Activated CD8-positive, alpha-beta memory T cell treated with anti-CD3 and anti-CD28 coated beads for 1 hour (primary cell): ENCODE measurements around the gene ZNF407.
"Not testable (repeated sequence)": the region's sequence is repeated elsewhere in the genome, so short reads cannot be mapped to it uniquely, and the experiment has no call there.

Experiments used
- DNase-seq, 2 donors: peaks; one replicate each; pipeline ENCODE4 v3.0.0-alpha.2; 2020; ENCODE audit warnings: low read depth in 1 of 2; ENCODE audit errors: extremely low read depth in 1 of 2

ZNF407 gene, protein sequence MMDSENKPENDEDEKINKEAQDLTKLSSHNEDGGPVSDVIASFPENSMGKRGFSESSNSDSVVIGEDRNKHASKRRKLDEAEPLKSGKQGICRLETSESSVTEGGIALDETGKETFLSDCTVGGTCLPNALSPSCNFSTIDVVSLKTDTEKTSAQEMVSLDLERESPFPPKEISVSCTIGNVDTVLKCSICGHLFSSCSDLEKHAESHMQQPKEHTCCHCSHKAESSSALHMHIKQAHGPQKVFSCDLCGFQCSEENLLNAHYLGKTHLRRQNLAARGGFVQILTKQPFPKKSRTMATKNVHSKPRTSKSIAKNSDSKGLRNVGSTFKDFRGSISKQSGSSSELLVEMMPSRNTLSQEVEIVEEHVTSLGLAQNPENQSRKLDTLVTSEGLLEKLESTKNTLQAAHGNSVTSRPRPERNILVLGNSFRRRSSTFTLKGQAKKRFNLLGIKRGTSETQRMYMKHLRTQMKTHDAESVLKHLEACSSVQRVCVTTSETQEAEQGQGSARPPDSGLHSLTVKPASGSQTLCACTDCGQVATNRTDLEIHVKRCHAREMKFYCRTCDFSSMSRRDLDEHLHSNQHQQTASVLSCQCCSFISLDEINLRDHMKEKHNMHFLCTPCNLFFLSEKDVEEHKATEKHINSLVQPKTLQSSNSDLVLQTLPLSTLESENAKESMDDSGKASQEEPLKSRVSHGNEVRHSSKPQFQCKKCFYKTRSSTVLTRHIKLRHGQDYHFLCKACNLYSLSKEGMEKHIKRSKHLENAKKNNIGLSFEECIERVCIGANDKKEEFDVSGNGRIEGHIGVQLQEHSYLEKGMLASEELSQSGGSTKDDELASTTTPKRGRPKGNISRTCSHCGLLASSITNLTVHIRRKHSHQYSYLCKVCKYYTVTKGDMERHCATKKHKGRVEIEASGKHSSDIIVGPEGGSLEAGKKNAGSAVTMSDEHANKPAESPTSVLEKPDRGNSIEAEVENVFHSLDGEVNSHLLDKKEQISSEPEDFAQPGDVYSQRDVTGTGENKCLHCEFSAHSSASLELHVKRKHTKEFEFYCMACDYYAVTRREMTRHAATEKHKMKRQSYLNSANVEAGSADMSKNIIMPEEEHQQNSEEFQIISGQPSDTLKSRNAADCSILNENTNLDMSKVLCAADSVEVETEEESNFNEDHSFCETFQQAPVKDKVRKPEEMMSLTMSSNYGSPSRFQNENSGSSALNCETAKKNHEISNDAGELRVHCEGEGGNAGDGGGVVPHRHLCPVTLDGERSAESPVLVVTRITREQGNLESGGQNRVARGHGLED (N-terminal part only)

DNA sequence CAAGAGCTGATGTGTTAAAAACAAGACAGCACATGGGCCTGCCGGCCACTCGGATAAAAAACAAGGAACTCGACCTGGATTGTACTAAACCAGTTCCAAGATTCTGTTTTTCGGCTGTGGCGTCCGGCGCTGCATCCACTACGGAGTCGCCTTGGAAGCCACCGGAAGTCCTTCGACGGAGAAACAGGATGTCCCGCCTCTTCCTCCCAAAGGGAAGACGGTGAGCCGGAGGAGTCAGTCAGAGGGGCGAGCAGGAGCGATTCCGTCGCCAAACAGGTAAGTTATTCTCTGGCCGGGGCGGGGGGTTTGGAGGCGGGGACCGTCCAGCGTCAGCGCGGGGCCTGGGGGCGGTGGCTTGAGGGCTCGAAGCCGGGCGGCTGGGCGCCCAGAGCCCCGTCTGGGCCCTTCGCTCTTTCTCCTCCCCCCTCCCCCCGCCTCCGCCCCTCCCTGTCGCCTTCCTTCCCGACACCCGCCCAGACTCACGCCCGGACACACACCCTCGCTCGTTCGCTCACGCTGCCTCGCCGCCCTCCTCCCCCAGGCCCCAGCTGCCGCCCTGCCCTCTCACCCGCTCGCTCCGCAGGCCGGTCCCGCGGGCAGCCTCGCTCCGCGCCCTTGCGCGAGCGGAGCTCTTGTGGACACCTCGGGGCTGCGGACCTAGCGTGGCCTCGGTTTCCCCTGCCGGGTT, at the start of gene ZNF407:
Gene ZNF407, plus strand, starts transcription at position 209 of the 688 bp plus-strand sequence. CDS start 33,150 bp downstream, outside the sequence.
- DNase-seq, result peak; percentile 60 to 72

DNA sequence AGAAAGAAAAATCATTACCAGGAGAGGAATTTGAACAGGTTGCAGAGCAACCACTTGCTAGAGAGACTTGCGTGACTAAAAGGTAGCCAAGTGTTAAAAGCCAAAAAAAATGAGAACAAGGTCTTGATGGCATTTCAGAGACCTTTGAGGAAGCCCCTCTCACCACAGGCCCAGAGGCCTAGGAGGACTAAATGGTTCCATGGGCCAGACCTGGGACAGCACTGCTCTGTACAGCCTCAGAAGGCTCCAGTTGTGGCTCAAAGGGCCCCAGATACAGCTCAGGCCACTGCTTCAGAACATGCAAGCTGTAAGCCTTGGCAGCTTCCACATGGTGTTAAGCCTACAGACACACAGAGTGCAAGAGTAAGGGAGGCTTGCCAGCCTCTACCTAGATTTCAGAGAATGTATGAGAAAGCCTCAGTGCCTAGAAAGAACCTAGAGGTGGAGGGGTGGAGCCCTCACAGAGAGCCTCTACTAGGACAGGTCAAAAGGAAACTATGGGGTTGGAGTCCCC, 48.0 kb upstream of the ZNF407 start:
- DNase-seq, result no peak

DNA sequence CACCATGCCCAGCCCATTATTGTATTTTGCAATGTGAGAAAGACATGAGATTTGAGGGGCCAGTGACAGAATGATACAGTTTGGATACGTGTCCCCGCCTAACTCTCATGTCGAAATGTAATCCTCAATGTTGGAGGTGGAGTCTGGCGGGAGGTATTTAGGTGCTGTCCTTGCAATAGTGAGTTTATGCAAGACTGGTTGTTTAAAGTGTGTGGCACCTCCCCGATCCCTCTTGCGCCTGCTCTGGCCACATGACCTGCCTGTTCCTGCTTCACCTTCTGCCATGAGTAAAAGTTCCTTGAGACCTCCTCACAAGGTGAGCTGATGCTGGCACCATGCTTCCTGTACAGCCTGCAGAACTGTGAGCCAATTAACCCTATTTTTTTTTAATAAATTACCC, 46.8 kb upstream of the ZNF407 start:
- no peak for DNase-seq

DNA sequence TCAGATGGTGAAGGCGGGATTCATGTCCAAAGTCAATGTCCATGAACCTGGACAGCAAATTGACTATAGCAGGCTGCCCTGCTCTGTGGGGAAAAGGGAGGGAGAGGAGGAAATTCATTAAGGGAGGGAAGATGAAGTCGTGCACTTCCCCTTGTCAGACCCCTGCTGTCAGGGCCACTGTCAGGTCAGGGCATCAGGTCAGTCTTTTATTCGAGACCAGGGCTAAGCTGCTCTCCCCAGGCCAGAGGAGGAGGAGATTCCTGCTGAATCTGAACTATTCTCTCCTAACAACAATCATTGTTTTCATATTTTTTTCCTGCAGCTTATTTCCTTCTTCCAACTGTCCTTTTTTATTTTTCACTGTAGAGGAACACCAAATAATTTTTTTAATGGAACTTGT, 46.2 kb upstream of the ZNF407 start:
- DNase-seq, result no peak

DNA sequence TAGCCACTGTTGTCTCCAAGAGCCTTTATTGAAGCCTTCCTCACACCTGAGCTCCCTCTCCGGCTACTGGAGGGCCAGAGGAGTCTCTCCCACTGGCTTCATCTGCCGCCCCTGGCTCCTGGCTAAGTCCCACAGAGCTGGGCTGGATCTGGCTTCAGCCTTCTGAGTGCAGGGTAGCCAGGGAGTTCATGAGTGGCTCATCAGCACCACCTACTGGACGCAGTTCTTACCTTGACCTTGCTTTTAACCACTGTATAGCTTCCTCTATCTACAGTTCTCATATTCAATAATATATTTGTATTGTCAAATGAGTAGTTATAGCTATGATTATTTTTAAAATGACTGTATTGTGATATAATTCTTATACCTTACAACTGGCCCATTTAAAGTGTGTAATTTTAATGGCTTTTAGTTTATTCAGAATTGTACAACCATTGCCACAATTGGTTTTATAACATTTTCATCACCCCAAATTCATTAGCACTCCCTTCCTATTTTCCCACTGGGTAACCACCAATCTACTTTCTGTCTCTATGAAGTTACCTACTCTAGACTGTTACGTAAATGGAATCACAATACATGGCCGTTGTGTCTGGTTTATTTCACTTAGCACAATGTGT, 45.6 kb upstream of the ZNF407 start:
- peak; percentile 39 to 62 for DNase-seq

DNA sequence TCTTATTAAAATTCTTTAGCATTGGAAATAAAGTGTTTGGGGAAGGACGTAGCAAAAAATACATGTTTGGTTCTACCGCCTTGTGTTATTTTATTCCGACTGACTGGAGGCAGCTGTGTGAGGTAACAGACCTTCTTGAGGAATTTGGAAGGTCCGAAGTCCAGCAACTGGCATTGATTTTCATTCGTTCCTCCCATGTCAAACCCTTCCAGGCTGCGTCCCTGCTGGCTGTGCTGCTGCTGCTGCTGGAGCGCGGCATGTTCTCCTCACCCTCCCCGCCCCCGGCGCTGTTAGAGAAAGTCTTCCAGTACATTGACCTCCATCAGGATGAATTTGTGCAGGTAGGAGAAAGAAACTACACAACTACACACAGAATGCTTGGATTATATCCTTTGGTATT, 41.5 kb upstream of the ZNF407 start:
- no peak for DNase-seq

DNA sequence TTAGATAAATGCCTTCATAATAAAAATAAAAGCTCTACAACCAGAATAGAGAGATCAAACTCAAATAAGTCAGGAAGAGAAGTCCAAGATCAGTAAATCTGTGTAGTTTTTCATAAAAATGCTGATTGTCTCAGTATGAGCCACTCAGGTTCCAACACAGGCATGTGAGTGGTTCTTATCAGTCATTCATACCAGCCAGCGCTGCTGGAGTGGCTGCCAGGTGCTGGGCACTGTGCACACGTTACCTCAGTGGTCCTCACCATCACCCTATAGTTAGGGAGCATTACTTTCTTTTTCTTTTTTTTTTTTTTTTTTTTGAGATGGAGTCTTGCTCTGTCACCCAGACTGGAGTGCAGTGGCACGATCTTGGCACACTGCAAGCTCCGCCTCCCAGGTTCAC, 39.6 kb upstream of the ZNF407 start:
- DNase-seq, result no peak

DNA sequence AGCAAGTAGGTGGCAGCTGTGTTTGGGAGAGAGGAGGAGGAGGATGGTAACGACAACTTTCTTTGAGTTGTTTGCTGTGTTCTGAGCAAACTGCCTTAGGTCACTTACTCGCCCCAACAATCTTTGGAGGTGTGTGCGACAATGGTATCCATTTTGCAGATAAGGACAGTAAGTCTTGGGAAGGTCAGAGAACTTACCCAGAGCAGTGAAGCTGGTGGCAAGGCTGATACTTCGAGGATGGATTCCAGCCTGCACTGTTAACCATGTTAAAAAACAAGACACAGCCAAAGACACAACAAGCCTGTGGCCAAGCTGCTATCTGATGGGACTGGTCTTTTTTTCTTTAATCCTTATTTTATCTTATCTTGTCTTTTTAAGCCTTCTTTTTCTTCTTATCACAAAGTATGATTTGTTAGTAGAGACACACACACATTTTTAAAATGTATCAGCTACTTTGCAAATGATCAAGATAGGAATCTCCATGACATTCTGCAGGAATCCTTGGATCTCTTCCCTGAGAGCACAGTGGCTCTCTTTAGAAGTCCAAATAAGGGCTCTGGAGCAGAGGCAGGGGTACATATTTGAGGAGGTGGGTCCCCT, 35.4 kb upstream of the ZNF407 start:
- no peak for DNase-seq

DNA sequence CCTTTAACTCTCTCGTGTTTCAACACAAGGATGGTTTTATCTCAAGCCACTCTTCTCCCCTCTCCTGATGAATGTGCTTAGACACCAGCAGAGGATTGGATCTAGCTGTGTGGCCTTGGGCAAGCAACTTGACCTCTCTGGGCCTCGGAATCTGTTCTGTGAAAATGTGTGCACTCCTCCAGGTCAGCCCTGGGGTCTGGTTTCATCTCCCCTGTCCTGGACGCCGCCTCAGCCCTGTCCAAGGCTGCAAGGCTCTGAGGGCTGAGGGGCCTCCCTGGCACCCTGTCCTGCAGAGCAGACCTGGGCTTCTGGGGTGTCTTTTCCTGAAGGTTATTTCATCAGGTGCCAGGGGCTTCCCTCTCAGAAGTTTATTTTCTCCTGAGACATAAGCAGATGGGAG, 34.9 kb upstream of the ZNF407 start:
- DNase-seq, result no peak

DNA sequence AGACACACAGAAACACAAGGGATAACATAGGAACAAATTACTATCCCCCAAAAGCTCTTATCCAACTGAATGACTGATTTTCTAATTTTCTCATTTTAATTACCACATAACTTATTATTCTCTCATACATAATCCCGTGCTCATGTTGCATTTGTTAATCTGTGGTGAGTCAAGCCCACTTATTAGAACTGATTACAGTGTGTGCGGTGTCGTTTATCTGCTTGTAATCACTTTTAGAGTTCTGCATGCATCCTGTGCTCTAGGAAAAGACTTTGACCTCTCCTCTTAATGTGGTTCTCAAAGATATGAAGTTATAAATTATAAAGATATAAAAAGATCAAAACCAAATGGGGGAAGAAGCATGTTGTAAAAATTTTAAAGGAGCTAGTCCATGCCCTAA, 33.7 kb upstream of the ZNF407 start:
- no peak for DNase-seq

DNA sequence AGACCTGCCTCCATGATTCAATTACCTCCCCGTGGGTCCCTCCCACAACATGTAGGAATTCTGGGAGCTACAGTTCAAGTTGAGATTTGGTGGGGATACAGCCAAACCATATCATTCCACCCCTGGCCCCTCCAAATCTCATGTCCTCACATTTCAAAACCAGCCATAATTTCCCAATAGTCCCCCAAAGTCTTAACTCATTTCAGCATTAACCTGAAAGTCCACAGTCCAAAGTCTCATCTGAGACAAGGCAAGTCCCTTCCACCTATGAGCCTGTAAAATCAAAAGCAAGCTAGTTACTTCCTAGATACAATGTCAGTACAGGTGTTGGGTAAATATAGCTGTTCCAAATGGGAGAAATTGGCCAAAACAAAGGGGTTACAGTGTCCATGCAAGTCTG, 32.5 kb upstream of the ZNF407 start:
- DNase-seq, result not testable (repeated sequence)

DNA sequence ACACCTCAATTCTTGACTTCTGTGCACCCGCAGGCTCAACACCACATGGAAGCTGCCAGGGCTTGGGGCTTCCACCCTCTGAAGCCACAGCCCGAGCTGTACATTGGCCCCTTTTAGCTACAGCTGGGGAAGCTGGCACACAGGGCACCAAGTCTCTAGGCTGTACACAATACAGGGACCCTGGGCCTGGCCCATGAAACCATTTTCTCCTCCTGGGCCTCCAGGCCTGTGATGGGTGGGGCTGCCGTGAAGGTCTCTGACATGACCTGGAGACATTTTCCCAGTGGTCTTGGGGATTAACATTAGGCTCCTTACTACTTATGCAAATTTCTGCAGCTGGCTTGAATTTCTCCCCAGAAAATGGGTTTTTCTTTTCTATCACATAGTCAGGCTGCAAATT, 31.7 kb upstream of the ZNF407 start:
- DNase-seq, result not testable (repeated sequence)

DNA sequence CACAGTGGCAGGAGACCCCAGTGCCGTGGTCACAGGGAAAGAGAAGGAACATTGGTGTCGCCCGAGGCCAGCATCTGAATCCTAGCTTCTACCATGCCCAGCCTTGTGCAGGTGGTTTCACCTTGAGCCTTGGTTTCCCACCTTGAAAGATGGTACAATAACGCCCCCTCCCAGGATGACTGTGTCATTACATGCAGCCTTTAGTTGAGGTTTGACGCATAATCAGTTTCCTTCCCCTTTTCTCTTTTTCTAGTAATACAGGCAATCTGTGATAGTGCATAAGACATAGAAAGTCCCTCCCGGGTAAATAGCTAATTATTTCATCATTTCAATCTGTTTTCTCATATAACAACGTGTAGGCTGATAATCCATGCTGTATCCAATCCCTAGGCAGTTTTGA, 29.8 kb upstream of the ZNF407 start:
- no peak for DNase-seq

DNA sequence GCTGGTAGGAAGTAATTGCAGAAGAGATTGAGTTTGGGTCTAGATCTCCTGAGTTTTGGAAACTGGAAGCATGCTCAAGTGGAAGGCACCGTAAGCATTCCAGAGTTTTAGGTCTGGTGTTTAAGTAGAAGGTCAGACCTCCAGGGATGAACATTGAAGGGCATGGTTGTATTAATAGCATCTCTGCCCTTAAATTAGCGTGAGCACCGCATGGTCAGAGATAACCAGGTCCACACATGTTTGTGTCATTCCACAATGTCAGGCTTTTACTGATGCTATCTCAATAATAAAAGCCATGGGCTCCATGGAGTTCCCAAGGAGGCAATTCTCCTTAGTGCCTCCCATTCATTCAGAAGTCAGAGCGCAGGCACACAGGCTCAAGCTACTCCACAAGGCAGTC, 28.3 kb upstream of the ZNF407 start:
- no peak for DNase-seq

DNA sequence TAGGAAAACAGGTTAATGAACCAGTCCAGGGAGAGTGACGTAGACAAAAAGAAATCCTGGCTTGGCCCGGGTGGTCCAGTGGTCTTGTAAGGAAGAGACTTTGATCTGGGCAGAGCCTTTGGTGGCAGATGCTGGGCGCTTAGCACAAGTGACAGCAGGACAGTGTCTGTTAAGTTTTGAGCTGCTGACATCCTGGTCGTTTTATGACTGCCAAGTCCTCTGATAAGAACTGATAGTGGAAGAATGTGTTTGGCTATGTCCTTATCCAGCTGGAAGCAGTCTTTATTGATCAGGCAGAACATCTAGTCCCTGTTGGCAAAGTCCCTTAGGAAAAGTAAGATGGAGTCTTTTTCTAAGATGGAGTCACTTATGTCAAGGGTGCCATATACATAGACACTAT, 27.4 kb upstream of the ZNF407 start:
- DNase-seq, result no peak

DNA sequence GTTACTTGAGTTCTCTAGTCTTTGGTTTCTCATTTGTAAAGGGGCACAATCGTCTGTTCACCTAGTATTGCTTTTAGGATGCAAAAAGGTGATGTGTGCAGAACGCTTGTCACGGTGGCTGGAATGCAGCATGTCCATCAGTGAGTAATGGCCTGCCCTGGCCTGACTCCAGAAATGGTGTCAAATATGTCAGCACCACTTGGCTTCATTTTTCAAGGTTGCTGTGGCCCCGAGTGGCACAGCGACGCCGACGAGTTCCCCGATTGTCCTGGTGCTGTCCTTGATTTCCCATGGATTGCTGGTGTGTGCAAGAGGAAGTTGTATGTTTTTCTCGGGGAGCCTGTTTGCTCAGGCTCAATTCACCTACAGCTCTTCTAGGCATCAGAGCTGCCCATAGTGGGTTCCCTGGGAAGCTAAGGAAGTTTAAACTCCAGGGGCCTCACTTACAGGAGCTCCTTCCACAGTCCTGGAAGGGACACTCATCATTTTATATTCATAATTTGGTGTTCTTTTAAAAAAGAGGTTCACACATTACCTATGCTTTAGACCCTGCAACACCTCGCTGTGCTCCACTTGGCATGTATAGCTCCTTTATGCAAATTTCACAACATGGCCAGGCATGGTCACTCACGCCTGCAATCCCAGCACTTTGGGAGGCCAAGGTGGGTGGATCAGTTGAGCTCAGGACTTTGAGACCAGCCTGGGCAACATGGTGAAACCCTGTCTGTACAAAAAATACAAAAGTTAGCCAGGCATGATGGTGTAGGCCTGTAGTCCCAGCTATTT, 25.6 kb upstream of the ZNF407 start:
- no peak for DNase-seq

DNA sequence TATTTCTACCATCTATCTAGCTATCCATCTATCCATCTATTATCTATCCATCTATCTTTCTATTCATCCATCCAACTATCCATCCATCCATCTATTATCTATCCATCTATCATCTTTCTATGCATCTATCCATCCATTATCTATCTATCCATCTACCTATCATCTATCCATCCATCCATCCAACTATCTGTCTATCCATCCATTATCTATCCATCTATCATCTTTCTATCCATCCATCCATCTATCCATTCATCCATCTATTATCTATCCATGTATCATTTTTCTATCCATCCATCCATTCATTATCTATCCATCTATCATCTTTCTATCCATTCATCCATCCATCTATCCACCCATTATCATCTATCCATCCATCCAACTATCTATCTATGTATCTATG, 24.6 kb upstream of the ZNF407 start:
- no peak for DNase-seq

DNA sequence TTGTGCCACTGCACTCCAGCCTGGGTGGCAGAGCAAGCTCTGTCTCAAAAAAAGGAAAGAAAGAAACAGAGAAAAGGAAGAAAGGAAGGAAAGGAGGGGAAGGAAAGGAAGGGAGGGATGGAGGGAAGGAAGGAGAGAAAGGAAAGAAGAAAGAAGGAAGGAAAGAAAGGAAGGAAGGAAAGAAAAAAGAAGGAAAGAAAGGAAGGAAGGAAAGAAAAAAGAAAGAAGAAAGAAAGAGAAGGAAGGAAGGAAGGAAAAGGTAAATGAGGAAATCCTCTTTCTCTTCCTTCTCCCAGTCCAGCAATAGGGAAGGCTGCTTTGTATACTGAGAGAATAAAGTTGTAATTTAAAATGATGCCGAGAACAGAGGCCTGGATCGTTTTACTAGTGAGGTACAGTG, 22.8 kb upstream of the ZNF407 start:
- DNase-seq, result no peak

DNA sequence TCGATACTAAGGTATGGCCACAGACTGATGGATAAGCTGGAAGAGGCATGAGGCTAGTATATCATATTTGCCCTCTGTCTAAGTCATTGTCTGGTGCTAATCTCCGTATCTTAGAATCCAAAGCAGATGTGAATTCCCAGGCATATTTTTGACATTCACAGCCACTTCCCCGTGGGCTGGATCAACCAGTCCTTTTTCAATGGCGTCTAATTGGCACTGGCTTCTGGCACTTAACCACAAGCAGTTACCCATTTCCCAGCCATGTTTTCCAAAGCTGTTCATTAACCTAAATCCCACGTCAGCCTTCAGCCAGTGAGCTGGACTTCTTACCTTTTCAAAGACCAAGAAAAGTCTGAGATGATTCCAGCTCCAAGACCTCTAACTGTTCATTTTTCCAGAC, 20.7 kb upstream of the ZNF407 start:
- no peak for DNase-seq
